HUDEP-2 (cell line): ENCODE measurements around the gene TYROBP.
A peak's percentile ranks its signal among the peaks of the same experiment; 100 is the strongest.
"Not testable (repeated sequence)": the region's sequence is repeated elsewhere in the genome, so short reads cannot be mapped to it uniquely, and the experiment has no call there.

Source experiments
- DNase-seq, 76 experiments: peaks; one replicate each; lab custom pipeline; 2025; ENCODE audit not compliant: unreplicated experiment in 76 of 76; lab: John Stamatoyannopoulos, UW

The TYROBP gene

GRCh38 chr19:35901854-35902661 is 6.0 kb downstream of the TYROBP start, which contains the start of gene HCST:
Gene HCST, plus strand, starts transcription at chr19:35902529. Its CDS starts 65 bp downstream, at chr19:35902594.
- peak in 5 of 76 experiments; percentile 10 to 26 (median 14) for DNase-seq

GRCh38 chr19:35901055-35901644 is 6.9 kb downstream of the TYROBP start:
- no peak for DNase-seq

GRCh38 chr19:35899547-35900214 is 8.4 kb downstream of the TYROBP start:
- peak in 68 of 76 experiments; percentile 6 to 86 (median 63) for DNase-seq

- DNase-seq: no peak
Measured at GRCh38 chr19:35898499-35898809, 9.6 kb downstream of the TYROBP start.

- DNase-seq: no peak
Measured at GRCh38 chr19:35897706-35898451, 10.2 kb downstream of the TYROBP start.

- no peak for DNase-seq
Measured at GRCh38 chr19:35896643-35897040, 11.5 kb downstream of the TYROBP start.

- DNase-seq: no peak
Measured at GRCh38 chr19:35895911-35896642, 12.0 kb downstream of the TYROBP start.

- no peak for DNase-seq
Measured at GRCh38 chr19:35894342-35894741, 13.8 kb downstream of the TYROBP start.

GRCh38 chr19:35891819-35892218 is 16.3 kb downstream of the TYROBP start:
- not testable (repeated sequence) for DNase-seq

GRCh38 chr19:35890113-35890650 is 17.9 kb downstream of the TYROBP start:
- DNase-seq: no peak

GRCh38 chr19:35889370-35890112 is 18.6 kb downstream of the TYROBP start:
- DNase-seq: no peak

GRCh38 chr19:35888398-35888797 is 19.7 kb downstream of the TYROBP start:
- no peak for DNase-seq

- DNase-seq: no peak
Measured at GRCh38 chr19:35887197-35887596, 20.9 kb downstream of the TYROBP start.

- no peak for DNase-seq
Measured at GRCh38 chr19:35885904-35886303, 22.2 kb downstream of the TYROBP start.

GRCh38 chr19:35885225-35885738 is 22.8 kb downstream of the TYROBP start:
- no peak for DNase-seq

GRCh38 chr19:35883882-35884281 is 24.2 kb downstream of the TYROBP start:
- no peak for DNase-seq

- DNase-seq: peak in 40 of 76 experiments; percentile 3 to 74 (median 46)
Measured at GRCh38 chr19:35882114-35882832, 25.8 kb downstream of the TYROBP start.

- peak in 75 of 76 experiments; percentile 42 to 95 (median 85) for DNase-seq
Measured at GRCh38 chr19:35879770-35880317, 28.3 kb downstream of the TYROBP start.
